SJSA1 (cell line): Measurements from ENCODE around the gene PPP1R13B. TPM values are rescaled to one million over a fixed set of nuclear protein-coding genes. Genes with fewer than 3 reads are reported as not detected.
A peak's percentile ranks its signal among the peaks of the same experiment; 100 is the strongest.

Source experiments
- DNase-seq, 2 experiments: peaks; one replicate each; pipeline ENCODE4 v3.0.0-alpha.2; 2015 to 2020; ENCODE audit warnings: low spot score in 2 of 2, low read depth in 1 of 2
- H3K27ac ChIP-seq: fragments of 250-450 bp; sonication (Bioruptor Pico); 2 replicates; pipeline ENCODE4 v1.5.1; 2020; ENCODE audit warnings: mild to moderate bottlenecking, moderate library complexity
- H3K27me3 ChIP-seq: fragments of 250-450 bp; sonication (Bioruptor Pico); replicated peaks from 2 replicates; pipeline ENCODE4 v1.5.1; 2020; ENCODE audit warnings: mild to moderate bottlenecking, moderate library complexity
- H3K36me3 ChIP-seq: fragments of 250-450 bp; sonication (Bioruptor Pico); 2 replicates; pipeline ENCODE4 v1.5.1; 2020; ENCODE audit warnings: mild to moderate bottlenecking
- H3K4me1 ChIP-seq: fragments of 250-450 bp; sonication (Bioruptor Pico); replicated peaks from 2 replicates; pipeline ENCODE4 v1.6.1; 2021; ENCODE audit warnings: mild to moderate bottlenecking
- H3K4me3 ChIP-seq: fragments of 250-450 bp; sonication (Bioruptor Pico); 2 replicates; pipeline ENCODE4 v1.5.1; 2020; ENCODE audit warnings: mild to moderate bottlenecking
- H3K9me3 ChIP-seq: fragments of 250-450 bp; sonication (Bioruptor Pico); replicated peaks from 2 replicates; pipeline ENCODE4 v1.5.1; 2020; ENCODE audit warnings: mild to moderate bottlenecking
- total RNA-seq: library from RNA; depleted of rRNA; stranded (reverse); fragments of >200 nt; shearing (Covaris generic); gene quantifications from 2 replicates; pipeline ENCODE4 v1.2.3, GENCODE V29; 2014

The PPP1R13B gene
- total RNA-seq, 1 experiment from 2014 or later: 3.0 TPM

DNA sequence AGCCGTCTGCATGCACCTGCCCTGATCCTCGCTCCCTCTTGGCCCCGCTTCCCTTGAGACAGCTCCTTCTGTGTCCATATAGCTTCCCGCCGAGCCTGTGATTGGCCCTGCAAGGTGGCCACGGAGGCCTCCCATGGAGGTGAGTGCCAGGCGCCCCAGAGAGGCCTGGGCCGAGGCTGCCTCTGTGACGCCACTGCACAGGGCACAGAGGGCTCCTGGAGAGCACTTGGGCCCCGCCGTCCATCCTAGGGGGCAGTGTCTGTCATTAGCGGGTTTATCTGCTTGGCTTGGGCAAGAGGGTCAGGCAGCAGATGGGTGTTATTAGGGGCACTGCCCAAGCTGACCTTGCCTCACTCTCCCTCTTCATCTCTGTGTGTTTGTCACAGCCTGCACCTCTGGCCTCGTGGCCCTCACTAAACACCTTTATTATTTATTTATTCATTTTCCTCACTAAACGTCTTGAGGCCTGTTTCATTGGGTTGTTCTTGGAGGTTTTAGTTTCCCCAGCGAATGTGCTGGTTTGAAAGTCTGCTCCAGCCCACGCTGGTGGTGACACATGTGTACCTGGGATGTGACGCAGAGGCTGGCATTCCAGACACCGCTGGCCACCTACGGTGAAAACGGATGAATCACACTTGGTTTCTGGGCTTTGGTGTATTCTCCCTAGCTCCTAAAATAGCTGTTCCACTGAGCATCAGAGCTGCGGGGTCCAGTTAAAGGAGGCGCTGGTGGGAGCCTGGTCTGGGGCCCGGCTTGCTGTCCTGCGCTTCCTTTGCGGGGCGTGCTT lies 125.8 kb downstream of the PPP1R13B start:
- no peak overlapping the region for H3K4me3 ChIP-seq
- no peaks in the 10 kb centered on the region for H3K9me3 ChIP-seq
- H3K27me3 ChIP-seq: no peaks in the 10 kb centered on the region
- H3K36me3 ChIP-seq: peaks cover 16% of the 10 kb centered on the region
- H3K4me1 ChIP-seq: peaks cover 23% of the 10 kb centered on the region
- peak; percentile 55 to 80 for DNase-seq
- H3K27ac ChIP-seq: peak overlapping the region; percentile 32

DNA sequence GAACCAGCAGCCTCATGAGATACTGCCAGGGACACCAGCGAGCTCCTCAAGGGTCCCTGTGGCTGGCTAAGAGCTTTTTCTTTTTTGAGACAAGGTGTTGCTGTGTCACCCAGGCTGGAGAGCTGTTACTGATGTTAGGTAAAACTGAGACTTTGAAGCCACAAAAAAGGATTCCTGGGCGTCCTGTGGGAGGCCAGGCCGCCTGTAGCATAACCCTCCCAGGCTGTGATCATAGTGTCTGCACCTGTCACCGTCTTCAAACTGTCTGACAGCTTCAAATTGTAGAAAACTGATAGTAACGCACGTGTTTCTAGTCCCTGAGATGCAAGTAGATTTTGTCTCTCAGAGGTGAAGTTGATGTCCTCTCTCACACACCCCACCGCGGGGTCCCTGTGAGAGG lies 127.6 kb downstream of the PPP1R13B start:
- no peak for DNase-seq
- Histone ChIP-seq H3K36me3 (peaks cover 10% of the 10 kb centered on the region), H3K27me3 (no peaks in the 10 kb centered on the region), H3K27ac (no peak overlapping the region), H3K4me3 (no peak overlapping the region), H3K9me3 (no peaks in the 10 kb centered on the region), H3K4me1 (peaks cover 30% of the 10 kb centered on the region)

DNA sequence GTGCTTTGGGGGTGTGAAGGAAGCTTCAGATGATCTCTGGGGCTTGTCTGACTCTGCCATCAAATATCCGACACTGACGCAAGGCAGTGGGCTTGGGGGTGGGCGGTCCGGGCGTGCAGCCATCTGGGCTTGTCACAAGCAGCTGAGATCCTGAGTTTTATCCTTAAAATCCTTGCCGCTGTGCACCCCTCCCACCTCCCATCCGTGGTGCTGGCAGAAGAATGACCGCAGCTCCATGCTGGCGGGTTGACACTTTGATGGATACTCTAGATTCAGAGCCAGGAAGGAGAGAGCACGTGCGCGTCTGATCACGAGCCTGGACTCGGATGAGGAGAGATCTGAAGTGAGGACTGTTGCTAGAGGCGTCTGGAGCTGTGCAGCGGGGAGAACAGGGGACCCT lies 128.8 kb downstream of the PPP1R13B start:
- Histone ChIP-seq H3K4me3 (no peak overlapping the region), H3K9me3 (no peaks in the 10 kb centered on the region), H3K27me3 (no peaks in the 10 kb centered on the region), H3K36me3 (peaks cover 11% of the 10 kb centered on the region), H3K4me1 (peaks cover 41% of the 10 kb centered on the region), H3K27ac (no peak overlapping the region)
- no peak for DNase-seq

DNA sequence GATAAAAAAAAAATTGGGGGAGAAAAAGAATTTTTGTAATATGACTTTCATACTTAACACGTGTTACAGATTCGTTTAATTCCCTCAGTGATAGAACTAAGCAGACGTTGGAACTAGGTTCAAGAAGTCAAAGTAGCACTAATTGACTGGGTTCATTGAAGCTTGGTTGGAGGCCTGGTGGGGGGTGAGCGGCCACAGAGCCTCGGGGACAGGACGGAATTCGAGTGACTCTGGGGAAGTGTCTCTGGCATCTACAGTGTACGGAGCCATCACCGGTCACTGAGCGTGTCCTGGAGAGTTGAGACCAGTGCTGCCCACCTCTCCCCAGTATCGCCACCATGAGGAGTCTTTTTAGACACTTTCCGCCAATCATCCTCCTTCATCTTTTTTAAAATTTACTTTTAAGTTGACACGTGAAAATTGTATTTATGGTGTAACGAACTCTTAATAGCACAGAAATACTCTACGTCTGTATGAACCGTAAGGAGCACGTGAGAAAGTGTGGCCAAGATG lies 130.4 kb downstream of the PPP1R13B start:
- no peaks in the 10 kb centered on the region for H3K27me3 ChIP-seq
- H3K4me3 ChIP-seq: peak overlapping the region; percentile 79
- no peak overlapping the region for H3K27ac ChIP-seq
- H3K4me1 ChIP-seq: peaks cover 36% of the 10 kb centered on the region
- H3K36me3 ChIP-seq: peaks cover 23% of the 10 kb centered on the region
- no peak for DNase-seq
- H3K9me3 ChIP-seq: no peaks in the 10 kb centered on the region

DNA sequence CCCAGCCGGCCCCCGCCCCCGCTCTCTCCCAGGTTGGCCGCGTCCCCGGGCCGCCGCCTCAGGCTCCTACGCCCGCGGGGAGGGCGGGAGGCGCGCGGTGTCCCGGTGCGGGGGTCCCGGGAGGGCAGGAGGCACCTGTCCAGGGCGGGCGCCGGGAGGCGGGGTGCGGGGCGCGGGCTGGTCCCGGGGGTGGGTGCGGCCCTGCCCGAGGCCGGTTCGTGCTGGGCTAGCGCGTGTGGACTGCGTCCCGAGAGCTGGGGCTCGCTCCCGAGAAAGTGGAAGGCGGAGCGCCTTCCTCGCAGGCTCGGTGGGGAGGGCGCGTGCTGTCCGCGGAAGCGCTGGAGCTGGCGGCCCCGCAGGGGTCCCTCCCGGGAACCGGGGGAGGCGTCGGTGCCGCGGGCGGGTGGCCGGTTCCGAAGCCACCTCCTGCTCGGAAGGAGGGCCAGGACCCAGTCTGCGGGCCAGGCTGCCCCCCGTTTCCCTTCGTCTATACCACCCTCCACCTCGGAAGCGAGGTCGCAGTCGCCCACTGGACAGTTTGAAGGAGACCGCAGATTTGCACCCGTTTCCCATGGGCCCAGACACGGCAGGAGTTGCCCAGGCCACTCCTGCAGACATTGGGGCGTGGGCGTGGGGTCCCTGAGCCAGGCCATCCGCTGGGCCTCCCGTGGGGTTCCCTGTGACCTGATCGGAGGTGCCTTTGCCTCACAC lies 131.1 kb downstream of the PPP1R13B start:
- Histone ChIP-seq H3K4me3 (peak overlapping the region; percentile 79), H3K4me1 (peaks cover 29% of the 10 kb centered on the region), H3K9me3 (no peaks in the 10 kb centered on the region), H3K36me3 (peaks cover 24% of the 10 kb centered on the region), H3K27ac (no peak overlapping the region), H3K27me3 (no peaks in the 10 kb centered on the region)
- peak in 1 of 2 experiments; percentile 18 for DNase-seq

DNA sequence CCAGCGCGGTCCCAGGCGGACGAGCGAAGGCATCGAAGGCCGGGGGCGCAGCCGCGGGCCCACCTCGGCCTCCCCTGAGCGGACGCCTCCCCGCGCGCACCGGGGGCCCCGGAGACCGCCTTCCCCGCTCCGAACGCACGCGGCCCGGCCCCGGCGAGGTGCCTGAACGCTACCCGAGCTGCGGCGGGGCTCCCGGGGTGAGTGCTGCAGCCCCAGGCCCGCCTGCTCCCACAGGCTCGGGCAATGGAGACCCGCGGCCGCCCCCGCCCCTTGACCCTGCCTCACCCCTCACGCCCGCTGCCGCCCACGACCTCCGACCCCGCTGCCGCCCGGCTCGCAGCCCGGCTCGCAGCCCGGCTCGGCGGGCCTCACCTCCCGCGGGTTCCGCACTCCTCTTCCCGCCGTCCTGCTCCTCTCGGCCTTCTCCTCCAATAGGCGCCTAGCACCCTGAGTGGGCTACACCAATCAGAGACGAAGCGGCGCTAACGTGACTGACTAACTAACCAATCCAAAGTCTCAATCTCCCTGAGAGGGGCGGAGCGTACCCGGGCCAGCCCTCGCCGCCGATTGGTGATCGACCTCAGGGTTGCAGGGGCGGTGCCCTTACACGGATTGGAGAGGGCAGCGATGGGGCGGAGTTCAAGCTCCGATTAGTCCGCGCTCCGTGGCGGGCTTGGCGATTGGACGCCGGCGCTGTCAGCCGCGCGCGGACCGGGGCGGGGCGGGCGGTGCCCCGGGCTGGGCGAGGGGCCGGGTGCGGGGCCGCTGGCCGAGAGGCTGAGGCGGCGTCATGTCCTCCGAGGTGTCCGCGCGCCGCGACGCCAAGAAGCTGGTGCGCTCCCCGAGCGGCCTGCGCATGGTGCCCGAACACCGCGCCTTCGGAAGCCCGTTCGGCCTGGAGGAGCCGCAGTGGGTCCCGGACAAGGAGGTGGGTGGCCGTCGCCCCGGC lies 132.0 kb downstream of the PPP1R13B start, which contains the start of the genes XRCC3 and ZFYVE21:
XRCC3 (minus strand) TSS at position 400 of the 949 bp plus-strand sequence. CDS start 4,364 bp downstream, outside the sequence.
ZFYVE21 (plus strand) TSS at position 759 of the 949 bp plus-strand sequence; CDS start at position 791, 32 bp downstream.
- H3K36me3 ChIP-seq: peaks cover 30% of the 10 kb centered on the region
- peak; percentile 99 for DNase-seq
- peak within 1 kb of the TSS; percentile 79 for H3K4me3 ChIP-seq
- H3K27me3 ChIP-seq: no peaks in the 10 kb centered on the region
- no peaks in the 10 kb centered on the region for H3K9me3 ChIP-seq
- peaks cover 23% of the 10 kb centered on the region for H3K4me1 ChIP-seq
- H3K27ac ChIP-seq: peak within 1 kb of the TSS; percentile 59

DNA sequence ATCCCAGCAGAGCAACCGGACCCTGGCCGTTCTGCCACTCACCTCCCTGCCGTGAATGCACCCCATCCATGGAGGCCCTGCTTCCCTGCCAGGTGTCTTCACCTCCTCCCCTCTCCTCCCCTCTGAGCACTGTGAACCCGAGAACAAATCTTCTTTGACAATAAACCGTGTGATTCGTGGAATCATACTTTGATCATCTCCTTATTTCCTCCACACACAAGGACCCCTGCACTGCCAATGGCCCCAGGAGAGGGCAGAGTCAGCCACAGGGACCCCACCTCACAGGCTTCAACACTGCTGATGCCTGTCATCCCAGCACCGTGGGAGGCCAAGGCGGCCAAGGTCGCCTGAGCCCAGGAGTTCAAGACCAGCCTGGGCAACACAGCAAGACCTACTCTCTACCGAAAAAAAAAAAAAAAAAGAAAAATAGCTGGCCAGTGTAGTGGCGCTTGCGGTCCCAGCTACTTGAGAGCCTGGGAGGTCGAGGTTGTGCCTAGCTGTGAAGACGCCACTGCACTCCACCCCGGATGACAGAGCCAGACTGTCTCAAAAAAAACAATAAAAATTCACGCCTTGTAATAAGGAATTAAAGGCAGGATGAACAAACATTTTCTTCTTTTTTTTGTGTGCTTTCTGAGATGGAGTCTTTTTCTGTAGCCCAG lies 133.2 kb downstream of the PPP1R13B start:
- no peaks in the 10 kb centered on the region for H3K27me3 ChIP-seq
- H3K4me1 ChIP-seq: peaks cover 23% of the 10 kb centered on the region
- peak in 1 of 2 experiments; percentile 28 for DNase-seq
- peak overlapping the region; percentile 79 for H3K4me3 ChIP-seq
- H3K27ac ChIP-seq: 0 out of 2 replicates have a peak overlapping the region, but pooled peaks have one; percentile 59
- H3K9me3 ChIP-seq: no peaks in the 10 kb centered on the region
- peaks cover 40% of the 10 kb centered on the region for H3K36me3 ChIP-seq

DNA sequence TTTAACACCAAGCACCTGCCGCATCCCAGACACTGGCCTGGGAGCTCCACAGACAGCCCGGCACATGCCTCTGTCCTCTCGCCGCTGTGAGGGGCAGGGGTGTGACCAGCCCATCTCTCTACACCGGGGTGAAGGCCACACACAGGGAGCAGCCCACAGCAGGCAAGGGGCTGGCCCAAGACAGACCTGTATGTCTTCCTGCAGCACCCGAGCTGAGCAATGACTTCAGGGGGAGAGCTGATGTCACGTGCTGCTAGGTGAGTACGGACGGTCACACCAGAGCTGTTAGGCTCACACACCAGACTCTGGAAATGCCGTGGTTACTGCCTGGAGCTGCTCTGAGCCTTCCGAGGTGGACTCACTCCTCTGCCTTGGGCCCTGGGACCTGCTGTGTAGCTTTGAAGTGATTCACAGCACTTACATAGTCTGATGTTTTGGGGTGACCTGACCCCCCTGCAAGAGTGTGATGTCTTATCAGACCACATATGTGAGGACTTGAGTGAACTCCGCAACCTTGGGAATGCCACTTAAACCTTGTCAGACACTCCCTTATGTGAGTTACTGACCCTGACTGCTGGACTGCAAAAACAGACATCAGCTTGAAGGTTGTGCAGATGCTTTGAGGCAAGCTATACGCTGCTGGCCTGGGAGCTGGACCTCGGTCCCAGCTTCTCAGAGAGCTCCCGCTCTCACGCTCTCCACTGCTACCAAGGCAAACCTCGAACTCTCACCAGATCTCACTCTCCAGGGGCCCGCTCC lies 133.9 kb downstream of the PPP1R13B start:
- Histone ChIP-seq H3K4me1 (peaks cover 23% of the 10 kb centered on the region), H3K27ac (no peak overlapping the region), H3K4me3 (no peak overlapping the region), H3K27me3 (no peaks in the 10 kb centered on the region), H3K36me3 (peaks cover 47% of the 10 kb centered on the region), H3K9me3 (no peaks in the 10 kb centered on the region)
- DNase-seq: no peak

DNA sequence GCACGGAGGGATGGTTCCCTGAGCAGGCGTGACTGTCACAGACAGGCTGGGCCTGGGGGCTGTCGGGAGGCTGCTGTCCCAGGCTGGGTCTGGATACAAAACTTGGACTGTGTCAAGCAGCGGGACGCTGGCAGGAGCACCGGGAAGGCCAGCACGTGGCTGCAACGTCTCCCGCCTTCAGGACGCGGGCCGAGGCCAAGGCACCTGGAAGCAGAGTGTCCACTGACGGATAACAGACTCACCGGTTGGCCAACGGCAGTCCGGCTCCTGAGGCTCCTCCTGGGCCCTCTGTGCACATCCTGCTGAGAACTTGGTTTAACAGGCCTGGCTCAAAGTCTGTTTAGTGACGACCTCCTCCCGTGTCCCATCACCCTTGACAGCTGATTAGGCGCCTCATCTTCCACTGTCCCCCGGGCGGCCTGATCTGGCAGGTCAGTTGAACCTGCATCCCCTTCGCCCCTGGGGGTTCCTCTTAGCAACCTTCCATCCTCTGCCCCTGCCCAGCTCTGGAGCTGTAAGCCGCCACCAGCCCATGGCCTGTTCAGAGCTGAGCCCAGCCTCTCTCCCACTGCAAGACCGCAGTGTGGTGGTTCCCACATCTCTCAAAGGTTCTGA lies 134.6 kb downstream of the PPP1R13B start:
- Histone ChIP-seq H3K4me1 (peaks cover 23% of the 10 kb centered on the region), H3K27me3 (no peaks in the 10 kb centered on the region), H3K9me3 (no peaks in the 10 kb centered on the region), H3K4me3 (no peak overlapping the region), H3K36me3 (peaks cover 55% of the 10 kb centered on the region), H3K27ac (no peak overlapping the region)
- DNase-seq: no peak

DNA sequence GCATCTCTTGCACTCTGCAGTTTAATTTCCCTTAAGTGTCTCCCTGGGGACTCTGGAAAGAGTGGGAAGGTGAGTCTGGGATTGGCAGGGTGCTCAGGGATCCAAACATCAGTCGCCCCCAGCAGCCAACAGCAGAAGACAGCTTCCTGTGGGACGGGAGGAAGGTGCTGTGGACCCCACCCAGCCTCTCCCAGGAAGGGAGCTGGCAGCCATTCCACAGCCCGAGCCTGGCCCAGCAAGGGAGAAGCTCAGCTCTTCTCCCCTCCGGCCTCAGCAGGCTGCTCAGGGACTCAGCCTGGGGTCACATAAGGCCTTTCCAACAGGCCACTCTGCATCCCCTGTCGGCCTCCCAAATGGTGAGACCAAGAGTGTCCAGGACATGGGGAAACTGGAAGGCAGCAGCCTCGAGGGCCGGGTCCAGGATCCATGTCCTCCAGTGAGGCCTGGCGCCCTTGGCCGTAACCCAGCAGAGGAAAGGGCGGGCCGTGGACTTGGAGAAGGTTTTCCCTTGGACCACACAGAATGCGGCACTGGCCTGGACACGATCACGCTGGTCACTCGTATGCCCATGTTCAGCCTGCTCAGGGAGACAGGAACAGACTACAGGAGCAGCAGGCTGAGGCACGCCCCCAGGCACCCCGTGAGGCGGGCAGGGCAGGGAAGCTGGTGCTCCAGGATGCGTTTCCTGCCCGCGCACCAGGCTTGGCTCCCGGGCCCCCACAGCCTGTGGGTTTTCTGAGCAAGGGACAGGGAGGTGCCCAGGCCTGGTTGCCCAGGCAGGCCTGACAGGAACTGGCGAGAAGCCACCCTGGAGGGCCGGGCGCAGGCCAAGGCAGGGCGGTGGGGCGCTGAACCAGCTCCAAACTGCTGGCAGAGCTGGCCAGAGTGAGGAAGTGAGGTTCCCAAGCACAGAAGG lies 135.6 kb downstream of the PPP1R13B start:
- peaks cover 21% of the 10 kb centered on the region for H3K4me1 ChIP-seq
- DNase-seq: no peak
- no peak overlapping the region for H3K27ac ChIP-seq
- H3K9me3 ChIP-seq: no peaks in the 10 kb centered on the region
- H3K36me3 ChIP-seq: peaks cover 60% of the 10 kb centered on the region
- no peak overlapping the region for H3K4me3 ChIP-seq
- H3K27me3 ChIP-seq: no peaks in the 10 kb centered on the region

DNA sequence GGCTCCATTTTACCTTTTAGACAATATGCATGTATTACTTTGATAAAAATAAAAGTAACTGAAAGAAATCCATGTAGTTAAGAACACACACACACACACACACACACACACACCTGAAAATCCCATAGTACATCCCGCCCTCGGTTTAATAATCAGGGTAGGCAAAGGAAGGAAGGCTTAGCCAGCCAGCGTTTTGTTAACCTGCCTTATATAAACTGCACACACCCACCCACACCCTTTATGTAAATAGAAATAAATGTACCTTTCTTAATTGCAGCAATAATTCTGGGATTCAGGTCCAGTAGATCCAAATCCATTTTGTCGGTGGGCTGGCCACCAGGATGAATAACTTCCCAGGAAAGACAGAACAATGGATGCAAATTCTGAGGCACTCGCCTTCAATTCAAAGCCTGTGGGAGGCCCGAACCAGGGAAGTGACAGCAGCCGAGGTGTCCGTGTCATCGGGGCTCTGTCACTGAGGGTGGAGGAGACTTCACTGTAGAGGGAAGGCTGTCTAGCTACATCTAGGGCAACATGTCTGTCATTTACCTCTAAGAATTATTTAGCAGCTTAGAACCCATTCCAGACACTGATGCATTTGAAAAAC lies 136.5 kb downstream of the PPP1R13B start:
- no peaks in the 10 kb centered on the region for H3K27me3 ChIP-seq
- no peaks in the 10 kb centered on the region for H3K9me3 ChIP-seq
- H3K27ac ChIP-seq: no peak overlapping the region
- peaks cover 15% of the 10 kb centered on the region for H3K4me1 ChIP-seq
- H3K4me3 ChIP-seq: no peak overlapping the region
- DNase-seq: no peak
- peaks cover 69% of the 10 kb centered on the region for H3K36me3 ChIP-seq
